Lower lobe of right lung (tissue), 2 donors: ENCODE data around the gene KAT6B. TPM values are rescaled to one million over a fixed set of nuclear protein-coding genes. Genes with fewer than 3 reads are reported as not detected.
"Not testable (repeated sequence)": the region's sequence is repeated elsewhere in the genome, so short reads cannot be mapped to it uniquely, and the experiment has no call there.

ENCODE experiments used
- ATAC-seq, 2 donors: fragments of 200-7000 bp; cut with Tn5 transposase; one replicate each; pipeline ENCODE4 v1.9.1; 2020 to 2022; ENCODE audit warnings: mild to moderate bottlenecking in 2 of 2, moderate library complexity in 2 of 2
- DNase-seq: peaks from one replicate; pipeline ENCODE4 v3.0.0-alpha.2; 2020
- H3K27ac ChIP-seq: fragments of 200-600 bp; one replicate; pipeline ENCODE4 v1.8.0; 2022
- H3K27me3 ChIP-seq: fragments of 200-600 bp; one replicate; pipeline ENCODE4 v1.8.0; 2022; ENCODE audit warnings: low read depth
- H3K36me3 ChIP-seq: fragments of 200-600 bp; one replicate; pipeline ENCODE4 v1.8.0; 2022; ENCODE audit warnings: mild to moderate bottlenecking
- H3K4me1 ChIP-seq: fragments of 200-600 bp; one replicate; pipeline ENCODE4 v1.8.0; 2022
- H3K4me3 ChIP-seq: fragments of 200-600 bp; one replicate; pipeline ENCODE4 v1.8.0; 2022; ENCODE audit warnings: mild to moderate bottlenecking
- H3K9me3 ChIP-seq: fragments of 200-600 bp; one replicate; pipeline ENCODE4 v1.8.0; 2022
- CTCF ChIP-seq: fragments of 200-600 bp; IDR thresholded peaks from one replicate; pipeline ENCODE4 v1.8.0; 2022; ENCODE audit warnings: antibody characterized with exemption, mild to moderate bottlenecking
- intact Hi-C: fragments of 100-400 bp; cut with DNase I; formaldehyde crosslinking; loops from one replicate; pipeline ENCODE4 v1.11.0; 2022
- total RNA-seq: library from RNA; stranded (reverse); fragmentation: NEBNext Ultra II Directional; extraction: Animal tissue kit (Norgen Biotek cat#: 25700); gene quantifications from one replicate; pipeline ENCODE4 v1.2.1, GENCODE V29; 2021
- donor health status: DM: no; HTN: yes; CAD: no; lungs with severe emphysema.

KAT6B gene
- total RNA-seq, 1 donor from 2014 or later = 46.3 TPM

GRCh38 chr10:74890460-74890859 is 64.1 kb downstream of the KAT6B start:
- H3K9me3 ChIP-seq = no peaks in the 10 kb centered on the region
- H3K27ac ChIP-seq = no peak overlapping the region
- DNase-seq (no peak), ATAC-seq (no peak)
- TF ChIP-seq CTCF = no peak
- intact Hi-C loops = no loop called here
- peaks cover 11% of the 10 kb centered on the region for H3K4me1 ChIP-seq
- H3K36me3 ChIP-seq = no peaks in the 10 kb centered on the region
- no peak overlapping the region for H3K4me3 ChIP-seq
- H3K27me3 ChIP-seq = no peaks in the 10 kb centered on the region

GRCh38 chr10:74891053-74891452 is 64.7 kb downstream of the KAT6B start:
- ATAC-seq (no peak), DNase-seq (no peak)
- H3K36me3 ChIP-seq = no peaks in the 10 kb centered on the region
- peaks cover 11% of the 10 kb centered on the region for H3K4me1 ChIP-seq
- intact Hi-C loops = no loop called here
- no peak for TF ChIP-seq CTCF
- H3K4me3 ChIP-seq = no peak overlapping the region
- H3K27me3 ChIP-seq = no peaks in the 10 kb centered on the region
- H3K27ac ChIP-seq = no peak overlapping the region
- no peaks in the 10 kb centered on the region for H3K9me3 ChIP-seq

GRCh38 chr10:74892839-74893238 is 66.4 kb downstream of the KAT6B start:
- no peak overlapping the region for H3K27ac ChIP-seq
- H3K9me3 ChIP-seq = no peaks in the 10 kb centered on the region
- TF ChIP-seq CTCF = no peak
- no peak overlapping the region for H3K4me3 ChIP-seq
- H3K36me3 ChIP-seq = no peaks in the 10 kb centered on the region
- no peak for DNase-seq
- H3K27me3 ChIP-seq = no peaks in the 10 kb centered on the region
- intact Hi-C loops = no loop called here
- peaks cover 14% of the 10 kb centered on the region for H3K4me1 ChIP-seq
- ATAC-seq = no peak

- H3K36me3 ChIP-seq, ATAC-seq, H3K9me3 ChIP-seq, H3K4me3 ChIP-seq, H3K27ac ChIP-seq, DNase-seq, intact Hi-C loops, H3K27me3 ChIP-seq: not testable (repeated sequence)
- H3K4me1 ChIP-seq = peaks cover 19% of the 10 kb centered on the region
These were observed 66.9 kb downstream of the KAT6B start for GRCh38 chr10:74893329-74893728.

- intact Hi-C loops = no loop called here
- Histone ChIP-seq H3K9me3 (no peaks in the 10 kb centered on the region), H3K27ac (no peak overlapping the region), H3K36me3 (no peaks in the 10 kb centered on the region), H3K4me1 (peaks cover 26% of the 10 kb centered on the region), H3K4me3 (no peak overlapping the region), H3K27me3 (no peaks in the 10 kb centered on the region)
- DNase-seq = no peak
- no peak for TF ChIP-seq CTCF
- no peak for ATAC-seq
These were observed 70.6 kb downstream of the KAT6B start for GRCh38 chr10:74896788-74897527.

GRCh38 chr10:74898201-74898976 is 72.0 kb downstream of the KAT6B start:
- intact Hi-C loops = no loop called here
- peaks cover 28% of the 10 kb centered on the region for H3K4me1 ChIP-seq
- no peak for TF ChIP-seq CTCF
- ATAC-seq (no peak), DNase-seq (no peak)
- no peaks in the 10 kb centered on the region for H3K36me3 ChIP-seq
- no peaks in the 10 kb centered on the region for H3K9me3 ChIP-seq
- H3K27me3 ChIP-seq = no peaks in the 10 kb centered on the region
- H3K4me3 ChIP-seq = no peak overlapping the region
- no peak overlapping the region for H3K27ac ChIP-seq
